PC-3 (cell line): ENCODE results near the gene SLC6A11. TPM values are rescaled to one million over a fixed set of nuclear protein-coding genes. Genes with fewer than 3 reads are reported as not detected.
A peak's percentile ranks its signal among the peaks of the same experiment; 100 is the strongest.

ENCODE experiments used
- ATAC-seq: fragments of 200-7000 bp; cut with Tn5 transposase; 2 replicates; pipeline ENCODE4 v1.9.1; 2020; ENCODE audit warnings: mild to moderate bottlenecking, moderate library complexity
- BruUV-seq: library from RNA; stranded (reverse); fragments of 400-500 nt; replicated peaks from 2 replicates; lab custom pipeline; 2021; lab: Mats Ljungman, UMichigan
- CTCF ChIA-PET: fragments of 300-600 bp; sonication (Branson Sonifier 250); formaldehyde crosslinking; loops from one replicate; lab custom pipeline; 2022; ENCODE audit warnings: antibody characterized with exemption; lab: Charles Lee
- POLR2A ChIA-PET: fragments of 300-600 bp; sonication (Branson Sonifier 250); formaldehyde crosslinking; loops from one replicate; lab custom pipeline; 2022; ENCODE audit warnings: antibody characterized with exemption; ENCODE audit not compliant: unreplicated experiment; lab: Charles Lee
- DNase-seq: peaks from one replicate; pipeline ENCODE4 v3.0.0-alpha.2; 2015
- H2AFZ ChIP-seq: fragments of 300-600 bp; sonication (generic); 2 replicates; pipeline ENCODE4 v1.6.0; 2016; ENCODE audit warnings: antibody characterized with exemption, low read length
- H3F3A ChIP-seq: fragments of 300-600 bp; sonication (generic); one replicate; pipeline ENCODE4 v1.6.0; 2017; ENCODE audit warnings: antibody characterized with exemption, low read length, control low read depth, mild to moderate bottlenecking; ENCODE audit not compliant: unreplicated experiment
- H3K27ac ChIP-seq: fragments of 300-600 bp; sonication (generic); 2 replicates; pipeline ENCODE4 v1.5.1; 2016; ENCODE audit warnings: mild to moderate bottlenecking, low read length
- H3K27me3 ChIP-seq: fragments of 300-600 bp; sonication (generic); 2 replicates; pipeline ENCODE4 v1.6.1; 2016; ENCODE audit warnings: low read length, mixed read lengths
- H3K36me3 ChIP-seq: fragments of 300-600 bp; sonication (generic); 2 replicates; pipeline ENCODE4 v1.6.1; 2016; ENCODE audit warnings: low read depth, mixed run types, low read length, mixed read lengths
- H3K4me1 ChIP-seq: fragments of 300-600 bp; sonication (generic); 2 replicates; pipeline ENCODE4 v1.5.1; 2016; ENCODE audit warnings: low read length; ENCODE audit not compliant: insufficient read depth
- H3K4me2 ChIP-seq: fragments of 300-600 bp; sonication (generic); 2 replicates; pipeline ENCODE4 v1.6.0; 2016; ENCODE audit warnings: low read length
- H3K4me3 ChIP-seq: fragments of 300-600 bp; sonication (generic); 2 replicates; pipeline ENCODE4 v1.5.1; 2016; ENCODE audit warnings: mild to moderate bottlenecking, low read length, mixed read lengths
- H3K79me2 ChIP-seq: fragments of 300-600 bp; sonication (generic); 2 replicates; pipeline ENCODE4 v1.6.1; 2017; ENCODE audit warnings: low read length, mixed read lengths
- H3K9ac ChIP-seq: fragments of 300-600 bp; sonication (generic); 2 replicates; pipeline ENCODE4 v1.6.0; 2016; ENCODE audit warnings: mild to moderate bottlenecking, low read length
- H3K9me2 ChIP-seq: fragments of 300-600 bp; sonication (generic); replicated peaks from 2 replicates; pipeline ENCODE4 v1.6.1; 2016; ENCODE audit warnings: mixed run types, low read length, mixed read lengths
- H3K9me3 ChIP-seq: fragments of 300-600 bp; sonication (generic); 2 replicates; pipeline ENCODE4 v1.6.1; 2016; ENCODE audit warnings: low read length, mixed read lengths
- H4K20me1 ChIP-seq: fragments of 300-600 bp; sonication (generic); 2 replicates; pipeline ENCODE4 v1.6.1; 2016; ENCODE audit warnings: low read length, mixed read lengths
- CTCF ChIP-seq: fragments of 300-600 bp; sonication (generic); conservative IDR thresholded peaks from 2 replicates; pipeline ENCODE4 v1.5.1; 2017; ENCODE audit warnings: antibody characterized with exemption, low read depth, mild to moderate bottlenecking, low read length
- EZH2 ChIP-seq: fragments of 300-600 bp; sonication (generic); IDR thresholded peaks from one replicate; pipeline ENCODE4 v1.6.1; 2017; ENCODE audit warnings: antibody characterized with exemption, mild to moderate bottlenecking, low read length; ENCODE audit not compliant: unreplicated experiment
- EZH2phosphoT487 ChIP-seq: fragments of 300-600 bp; sonication (generic); IDR thresholded peaks from 2 replicates; pipeline ENCODE4 v1.6.1; 2018; ENCODE audit warnings: mild to moderate bottlenecking, antibody characterized with exemption, low read length, borderline replicate concordance
- intact Hi-C: fragments of 100-400 bp; cut with micrococcal nuclease; formaldehyde crosslinking; loops from 2 replicates; pipeline ENCODE4 v1.9.0; 2023
- total RNA-seq: library from RNA; depleted of rRNA; stranded (reverse); fragments of >200 nt; gene quantifications from 2 replicates; pipeline ENCODE4 v1.2.3, GENCODE V29; 2014

The SLC6A11 gene
- total RNA-seq, 1 experiment from 2014 or later: 34.0 TPM

GRCh38 chr3:10783360-10784351, 32.4 kb upstream of the SLC6A11 start:
- Histone ChIP-seq H3K27me3 (no peaks in the 10 kb centered on the region), H3K79me2 (no peaks in the 10 kb centered on the region), H3K9me2 (no peaks in the 10 kb centered on the region), H3K9ac (no peak overlapping the region), H3K36me3 (no peaks in the 10 kb centered on the region), H3K4me3 (no peak overlapping the region), H3K4me1 (peaks cover 46% of the 10 kb centered on the region), H2AFZ (no peak overlapping the region), H3F3A (no peaks in the 10 kb centered on the region), H4K20me1 (no peaks in the 10 kb centered on the region), H3K27ac (no peak overlapping the region), H3K9me3 (no peaks in the 10 kb centered on the region), H3K4me2 (no peak overlapping the region)
- intact Hi-C loops: loop anchor here (1.0 to 2.0 kb wide), 2 partner anchors 21 to 25 kb away; no protein-coding TSS in a partner anchor
- ChIA-PET POLR2A (no interaction called here), CTCF (interaction anchor here (0.7 kb wide), 1 partner anchor 11 kb away, joined by 3 read pairs; no protein-coding TSS in a partner anchor)
- DNase-seq: peak; percentile 78
- no TSS peak for BruUV-seq
- TF ChIP-seq EZH2phosphoT487 (no peak), EZH2 (no peak), CTCF (peak; percentile 92)
- ATAC-seq: peak; percentile 18; the same call in 1 of the 2 replicates

- ChIA-PET CTCF (no interaction called here), POLR2A (no interaction called here)
- ATAC-seq (no peak), DNase-seq (no peak)
- Histone ChIP-seq H3K27ac (no peak overlapping the region), H3K9me3 (no peaks in the 10 kb centered on the region), H4K20me1 (no peaks in the 10 kb centered on the region), H3K79me2 (no peaks in the 10 kb centered on the region), H3K27me3 (no peaks in the 10 kb centered on the region), H2AFZ (no peak overlapping the region), H3K36me3 (no peaks in the 10 kb centered on the region), H3K4me3 (no peak overlapping the region), H3F3A (no peaks in the 10 kb centered on the region), H3K4me1 (peaks cover 20% of the 10 kb centered on the region), H3K9ac (no peak overlapping the region), H3K4me2 (no peak overlapping the region), H3K9me2 (no peaks in the 10 kb centered on the region)
- intact Hi-C loops: no loop called here
- no TSS peak for BruUV-seq
- TF ChIP-seq CTCF (no peak), EZH2phosphoT487 (no peak), EZH2 (no peak)
Measured at GRCh38 chr3:10786640-10787039, 29.4 kb upstream of the SLC6A11 start.

- Histone ChIP-seq H3K4me1 (peaks cover 7% of the 10 kb centered on the region; the same call in 1 of the 2 replicates), H3K79me2 (no peaks in the 10 kb centered on the region), H3K9ac (no peak overlapping the region), H3F3A (no peaks in the 10 kb centered on the region), H4K20me1 (no peaks in the 10 kb centered on the region), H3K36me3 (no peaks in the 10 kb centered on the region), H3K9me3 (no peaks in the 10 kb centered on the region), H3K27ac (no peak overlapping the region), H3K27me3 (no peaks in the 10 kb centered on the region), H3K4me3 (no peak overlapping the region), H3K4me2 (no peak overlapping the region), H3K9me2 (no peaks in the 10 kb centered on the region), H2AFZ (no peak overlapping the region)
- no TSS peak for BruUV-seq
- ChIA-PET CTCF (no interaction called here), POLR2A (no interaction called here)
- DNase-seq (no peak), ATAC-seq (no peak)
- intact Hi-C loops: no loop called here
- no peak for TF ChIP-seq EZH2phosphoT487
- no peak for TF ChIP-seq CTCF
- no peak for TF ChIP-seq EZH2
Measured at GRCh38 chr3:10788451-10788850, 27.6 kb upstream of the SLC6A11 start.
